ENCODE data around the gene KCNMA1.

DNA sequence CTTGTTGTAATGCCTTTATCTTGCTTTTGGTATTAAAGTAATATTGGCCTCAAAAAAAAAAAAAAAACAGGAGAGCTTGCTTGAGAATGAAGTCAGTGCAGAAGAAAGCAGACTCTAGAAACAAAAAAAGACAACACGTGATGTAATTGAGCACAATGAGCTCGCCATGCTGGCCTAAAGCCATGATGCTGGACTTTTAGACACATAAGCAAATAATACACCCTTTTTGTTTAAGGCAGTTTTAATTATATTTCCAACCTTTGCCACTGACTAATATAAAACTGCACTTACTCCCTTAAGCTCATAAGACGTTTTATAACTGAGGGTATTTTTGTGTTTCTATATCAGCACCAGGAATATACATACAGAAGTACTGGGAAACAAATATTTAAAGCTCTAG is 798.3 kb downstream of the KCNMA1 start:
- TF ChIP-seq, protein P1, sequence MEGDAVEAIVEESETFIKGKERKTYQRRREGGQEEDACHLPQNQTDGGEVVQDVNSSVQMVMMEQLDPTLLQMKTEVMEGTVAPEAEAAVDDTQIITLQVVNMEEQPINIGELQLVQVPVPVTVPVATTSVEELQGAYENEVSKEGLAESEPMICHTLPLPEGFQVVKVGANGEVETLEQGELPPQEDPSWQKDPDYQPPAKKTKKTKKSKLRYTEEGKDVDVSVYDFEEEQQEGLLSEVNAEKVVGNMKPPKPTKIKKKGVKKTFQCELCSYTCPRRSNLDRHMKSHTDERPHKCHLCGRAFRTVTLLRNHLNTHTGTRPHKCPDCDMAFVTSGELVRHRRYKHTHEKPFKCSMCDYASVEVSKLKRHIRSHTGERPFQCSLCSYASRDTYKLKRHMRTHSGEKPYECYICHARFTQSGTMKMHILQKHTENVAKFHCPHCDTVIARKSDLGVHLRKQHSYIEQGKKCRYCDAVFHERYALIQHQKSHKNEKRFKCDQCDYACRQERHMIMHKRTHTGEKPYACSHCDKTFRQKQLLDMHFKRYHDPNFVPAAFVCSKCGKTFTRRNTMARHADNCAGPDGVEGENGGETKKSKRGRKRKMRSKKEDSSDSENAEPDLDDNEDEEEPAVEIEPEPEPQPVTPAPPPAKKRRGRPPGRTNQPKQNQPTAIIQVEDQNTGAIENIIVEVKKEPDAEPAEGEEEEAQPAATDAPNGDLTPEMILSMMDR (IDR thresholded peaks at IDR 0.05 in 2 of 3, conservative IDR thresholded peaks at IDR 0.05 in 1 of 3; ENCODE audit: borderline replicate concordance in 1 of 3, insufficient read depth in 1 of 3, low read depth in 2 of 3, low read length in 2 of 3): no peak
- TF ChIP-seq POLR2AphosphoS5 (IDR thresholded peaks at IDR 0.05; ENCODE audit: low read depth, low read length) (no peak), EZH2 (IDR thresholded peaks at IDR 0.05) (no peak), POLR2A (IDR thresholded peaks at IDR 0.05; ENCODE audit: borderline replicate concordance, extremely low read depth, insufficient read depth, insufficient read length) (no peak), ZBTB33 (IDR thresholded peaks at IDR 0.05; ENCODE audit: extremely low read depth, insufficient replicate concordance, low read length) (no peak)
- TF ChIP-seq, protein P2, sequence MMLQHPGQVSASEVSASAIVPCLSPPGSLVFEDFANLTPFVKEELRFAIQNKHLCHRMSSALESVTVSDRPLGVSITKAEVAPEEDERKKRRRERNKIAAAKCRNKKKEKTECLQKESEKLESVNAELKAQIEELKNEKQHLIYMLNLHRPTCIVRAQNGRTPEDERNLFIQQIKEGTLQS (IDR thresholded peaks at IDR 0.05): no peak

All from HCT116 (cell line).